ENCODE data around the gene EFCAB9.

The EFCAB9 gene

DNA sequence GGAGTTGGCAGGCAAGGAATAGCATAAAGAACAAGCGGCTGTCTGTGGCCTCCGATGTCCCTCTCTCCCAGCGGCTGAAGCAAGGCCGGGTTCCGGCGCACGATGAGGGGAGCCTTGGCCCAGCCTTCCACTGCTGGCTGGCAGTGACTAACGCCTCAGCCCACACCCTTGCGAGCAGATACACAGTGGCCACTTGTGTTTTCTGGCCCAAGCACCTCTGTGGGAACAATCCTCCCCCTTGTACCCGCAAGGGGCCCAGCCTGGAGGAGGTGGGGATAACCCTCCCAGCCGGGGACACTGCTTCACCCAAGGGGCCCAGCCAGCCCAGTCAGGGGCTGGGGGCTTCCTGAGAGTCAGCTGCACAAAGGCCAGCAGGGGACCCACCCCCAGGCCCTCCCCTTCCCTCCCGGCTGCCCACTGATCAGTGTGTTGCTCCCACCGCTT, 29.2 kb upstream of the EFCAB9 start:
- H3K27ac ChIP-seq: peak overlapping the region; percentile 4; the same call in 1 of the 2 replicates
- POLR2A ChIA-PET (ENCODE audit: low non-redundant PET): no interaction called here

GRCh38 chr5:172165465-172165864, 28.5 kb upstream of the EFCAB9 start:
- TF ChIP-seq, protein P1, sequence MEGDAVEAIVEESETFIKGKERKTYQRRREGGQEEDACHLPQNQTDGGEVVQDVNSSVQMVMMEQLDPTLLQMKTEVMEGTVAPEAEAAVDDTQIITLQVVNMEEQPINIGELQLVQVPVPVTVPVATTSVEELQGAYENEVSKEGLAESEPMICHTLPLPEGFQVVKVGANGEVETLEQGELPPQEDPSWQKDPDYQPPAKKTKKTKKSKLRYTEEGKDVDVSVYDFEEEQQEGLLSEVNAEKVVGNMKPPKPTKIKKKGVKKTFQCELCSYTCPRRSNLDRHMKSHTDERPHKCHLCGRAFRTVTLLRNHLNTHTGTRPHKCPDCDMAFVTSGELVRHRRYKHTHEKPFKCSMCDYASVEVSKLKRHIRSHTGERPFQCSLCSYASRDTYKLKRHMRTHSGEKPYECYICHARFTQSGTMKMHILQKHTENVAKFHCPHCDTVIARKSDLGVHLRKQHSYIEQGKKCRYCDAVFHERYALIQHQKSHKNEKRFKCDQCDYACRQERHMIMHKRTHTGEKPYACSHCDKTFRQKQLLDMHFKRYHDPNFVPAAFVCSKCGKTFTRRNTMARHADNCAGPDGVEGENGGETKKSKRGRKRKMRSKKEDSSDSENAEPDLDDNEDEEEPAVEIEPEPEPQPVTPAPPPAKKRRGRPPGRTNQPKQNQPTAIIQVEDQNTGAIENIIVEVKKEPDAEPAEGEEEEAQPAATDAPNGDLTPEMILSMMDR (conservative IDR thresholded peaks at IDR 0.05; ENCODE audit: low read depth): no peak
- POLR2A ChIA-PET (ENCODE audit: low non-redundant PET): no interaction called here
- peak overlapping the region; percentile 4; the same call in 1 of the 2 replicates for H3K27ac ChIP-seq
- CTCF ChIA-PET: no interaction called here
- DNase-seq (ENCODE audit: low spot score): no peak

More for the DNA sequence above, 29.2 kb upstream of the EFCAB9 start:
- DNase-seq (ENCODE audit: low spot score): no peak
- CTCF ChIA-PET: interaction anchor here (0.8 kb wide), 1 partner anchor 57 kb away, joined by 3 read pairs; no protein-coding TSS in a partner anchor
- TF ChIP-seq, protein P1 (conservative IDR thresholded peaks at IDR 0.05; ENCODE audit: low read depth): no peak

DNA sequence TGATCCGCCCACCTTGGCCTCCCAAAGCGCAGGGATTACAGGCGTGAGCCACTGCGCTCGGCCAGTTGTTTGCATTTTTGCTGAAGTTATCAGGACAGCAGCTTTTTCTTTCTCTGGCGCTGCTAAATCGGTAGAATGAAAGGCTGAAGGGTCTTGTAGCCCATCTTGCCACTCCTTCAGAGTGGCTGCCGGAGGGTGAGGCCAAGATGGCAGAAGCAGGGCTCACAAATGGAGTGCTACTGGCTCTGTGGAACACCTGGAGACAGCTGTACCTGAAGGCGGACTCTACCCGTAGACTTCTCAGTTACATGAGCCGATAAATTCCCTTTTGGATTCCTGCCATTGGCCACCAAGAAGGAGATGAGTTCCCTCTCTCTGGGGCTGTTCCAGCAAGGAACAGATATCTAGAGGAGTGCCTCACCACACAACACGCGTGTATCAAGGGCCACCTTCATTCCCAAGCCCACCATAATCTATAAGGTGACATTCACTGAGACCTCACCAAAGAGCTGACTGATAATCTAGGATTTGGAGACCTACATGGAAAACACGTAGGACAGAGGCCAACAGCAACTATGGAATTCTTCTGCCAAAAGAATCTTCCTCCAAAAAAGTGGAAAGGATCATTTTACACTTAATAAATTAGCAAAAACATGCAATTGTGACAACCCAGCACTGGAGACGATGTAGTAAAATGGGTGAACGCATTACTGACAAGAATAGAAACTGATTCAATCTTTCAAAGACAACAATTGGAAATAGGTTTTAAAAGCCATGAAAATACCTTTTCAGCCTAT, 27.7 kb upstream of the EFCAB9 start:
- TF ChIP-seq, protein P1 (conservative IDR thresholded peaks at IDR 0.05; ENCODE audit: low read depth): no peak
- no peak for DNase-seq (ENCODE audit: low spot score)
- ChIA-PET CTCF (interaction anchor here (0.7 kb wide), 1 partner anchor 20 kb away, joined by 3 read pairs; no protein-coding TSS in a partner anchor), POLR2A (ENCODE audit: low non-redundant PET) (no interaction called here)
- no peak overlapping the region for H3K27ac ChIP-seq

GRCh38 chr5:172167895-172168294, 26.1 kb upstream of the EFCAB9 start:
- H3K27ac ChIP-seq: no peak overlapping the region
- DNase-seq (ENCODE audit: low spot score): no peak
- ChIA-PET POLR2A (ENCODE audit: low non-redundant PET) (no interaction called here), CTCF (no interaction called here)
- TF ChIP-seq, protein P1 (conservative IDR thresholded peaks at IDR 0.05; ENCODE audit: low read depth): no peak

DNA sequence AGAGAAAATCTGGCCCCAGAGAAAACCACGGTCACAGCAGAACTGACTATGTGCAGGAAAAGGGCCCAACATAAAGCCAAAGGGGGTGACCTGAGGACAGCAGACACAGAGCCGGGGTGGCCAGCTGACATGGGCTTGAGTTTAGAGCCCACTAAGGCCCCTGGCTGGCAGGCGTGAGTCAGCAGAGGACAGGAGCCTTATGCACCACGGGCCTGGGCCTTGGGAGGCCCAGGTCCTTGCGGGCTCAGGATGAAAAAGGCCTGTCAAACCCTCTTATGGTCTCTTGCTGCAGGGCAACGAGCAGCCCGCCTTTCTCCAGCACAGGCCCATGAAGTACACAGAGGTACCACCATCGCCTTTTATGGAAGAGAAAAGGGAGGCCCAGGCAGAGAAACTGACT, 25.7 kb upstream of the EFCAB9 start:
- POLR2A ChIA-PET (ENCODE audit: low non-redundant PET): no interaction called here
- CTCF ChIA-PET: interaction anchor here (0.7 kb wide), 1 partner anchor 8 kb away, joined by 3 read pairs; no protein-coding TSS in a partner anchor

DNA sequence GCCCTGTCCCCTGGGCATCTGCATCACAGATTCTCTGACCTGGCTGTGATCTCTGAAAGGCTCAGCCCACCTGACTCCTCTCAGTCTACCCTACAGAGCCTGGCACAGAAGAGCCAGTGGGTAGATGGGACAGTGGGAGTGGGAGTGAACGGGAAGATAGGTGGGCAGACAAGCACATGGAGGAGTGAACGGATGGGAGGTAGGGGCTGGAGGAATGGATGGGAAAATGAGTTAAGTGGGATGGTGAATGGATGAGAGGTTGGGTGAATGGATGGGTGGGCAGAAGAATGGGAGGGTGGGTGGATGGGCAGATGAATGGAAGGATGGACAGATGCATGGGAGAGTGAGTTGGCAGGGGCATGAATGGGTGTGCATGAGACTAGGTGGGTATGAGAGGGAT, 24.8 kb upstream of the EFCAB9 start:
- no peak overlapping the region for H3K27ac ChIP-seq
- ChIA-PET CTCF (no interaction called here), POLR2A (ENCODE audit: low non-redundant PET) (interaction anchor here (0.6 kb wide), 1 partner anchor 17 kb away, joined by 3 read pairs; no protein-coding TSS in a partner anchor)
- no peak for DNase-seq (ENCODE audit: low spot score)
- TF ChIP-seq, protein P1 (conservative IDR thresholded peaks at IDR 0.05; ENCODE audit: low read depth): no peak

More for the DNA sequence above, 25.7 kb upstream of the EFCAB9 start:
- TF ChIP-seq, protein P1 (conservative IDR thresholded peaks at IDR 0.05; ENCODE audit: low read depth): no peak
- H3K27ac ChIP-seq: no peak overlapping the region
- no peak for DNase-seq (ENCODE audit: low spot score)
